H1 (cell line): Measurements from ENCODE around the gene G6PC3.

Source experiments
- EP300 ChIP-seq, 2 experiments: IDR thresholded peaks; 1 replicate in 1 of 2; 2 replicates in 1 of 2; pipeline ENCODE4 v1.6.1; 2011 to 2012; ENCODE audit warnings: low read depth in 2 of 2, low read length in 2 of 2, mild to moderate bottlenecking in 2 of 2, borderline replicate concordance in 1 of 2, inconsistent platforms in 1 of 2, moderate library complexity in 1 of 2
- EZH2 ChIP-seq: fragments of 200-600 bp; sonication (generic); IDR thresholded peaks from 2 replicates; pipeline ENCODE4 v1.7.1; 2012; ENCODE audit warnings: low read depth, mild to moderate bottlenecking, moderate library complexity, low read length, inconsistent platforms; ENCODE audit not compliant: severe bottlenecking
- MAFK ChIP-seq: IDR thresholded peaks from 2 replicates; pipeline ENCODE4 v1.6.1; 2012; ENCODE audit warnings: low read depth, mild to moderate bottlenecking, improper control_type of control experiment, low read length
- PHF8 ChIP-seq: fragments of 200-600 bp; sonication (generic); conservative IDR thresholded peaks from 2 replicates; pipeline ENCODE4 v1.7.1; 2012; ENCODE audit warnings: low read depth, mild to moderate bottlenecking, inconsistent platforms, low read length, moderate library complexity
- POLR2A ChIP-seq, 2 experiments: IDR thresholded peaks; 1 replicate in 1 of 2; 2 replicates in 1 of 2; pipeline ENCODE4 v1.6.1; 2011; ENCODE audit warnings: low read depth in 2 of 2, low read length in 2 of 2, mild to moderate bottlenecking in 2 of 2; ENCODE audit errors: control extremely low read depth in 1 of 2
- POLR2AphosphoS5 ChIP-seq: IDR thresholded peaks from 2 replicates; pipeline ENCODE4 v1.6.1; 2011; ENCODE audit warnings: low read depth, low read length
- SP2 ChIP-seq: IDR thresholded peaks from 2 replicates; pipeline ENCODE4 v1.6.1; 2012; ENCODE audit warnings: mild to moderate bottlenecking, low read length, inconsistent platforms
- TAF1 ChIP-seq: IDR thresholded peaks from 2 replicates; pipeline ENCODE4 v1.6.1; 2011; ENCODE audit warnings: mild to moderate bottlenecking, low read depth, low read length
- TF ChIP-seq, protein P1 (sequence below), 3 experiments: IDR thresholded peaks; 1 replicate in 2 of 3; 2 replicates in 1 of 3; pipeline versions ENCODE4 v1.5.1 to v1.6.1; 2011; ENCODE audit warnings: low read length in 3 of 3, mild to moderate bottlenecking in 3 of 3, inconsistent platforms in 2 of 3, low read depth in 1 of 3, moderate library complexity in 1 of 3; ENCODE audit not compliant: insufficient read depth in 1 of 3; ENCODE audit errors: control extremely low read depth in 1 of 3
- TF ChIP-seq, protein P2 (sequence below): IDR thresholded peaks from 2 replicates; pipeline ENCODE4 v1.6.1; 2012; ENCODE audit warnings: inconsistent platforms

DNA sequence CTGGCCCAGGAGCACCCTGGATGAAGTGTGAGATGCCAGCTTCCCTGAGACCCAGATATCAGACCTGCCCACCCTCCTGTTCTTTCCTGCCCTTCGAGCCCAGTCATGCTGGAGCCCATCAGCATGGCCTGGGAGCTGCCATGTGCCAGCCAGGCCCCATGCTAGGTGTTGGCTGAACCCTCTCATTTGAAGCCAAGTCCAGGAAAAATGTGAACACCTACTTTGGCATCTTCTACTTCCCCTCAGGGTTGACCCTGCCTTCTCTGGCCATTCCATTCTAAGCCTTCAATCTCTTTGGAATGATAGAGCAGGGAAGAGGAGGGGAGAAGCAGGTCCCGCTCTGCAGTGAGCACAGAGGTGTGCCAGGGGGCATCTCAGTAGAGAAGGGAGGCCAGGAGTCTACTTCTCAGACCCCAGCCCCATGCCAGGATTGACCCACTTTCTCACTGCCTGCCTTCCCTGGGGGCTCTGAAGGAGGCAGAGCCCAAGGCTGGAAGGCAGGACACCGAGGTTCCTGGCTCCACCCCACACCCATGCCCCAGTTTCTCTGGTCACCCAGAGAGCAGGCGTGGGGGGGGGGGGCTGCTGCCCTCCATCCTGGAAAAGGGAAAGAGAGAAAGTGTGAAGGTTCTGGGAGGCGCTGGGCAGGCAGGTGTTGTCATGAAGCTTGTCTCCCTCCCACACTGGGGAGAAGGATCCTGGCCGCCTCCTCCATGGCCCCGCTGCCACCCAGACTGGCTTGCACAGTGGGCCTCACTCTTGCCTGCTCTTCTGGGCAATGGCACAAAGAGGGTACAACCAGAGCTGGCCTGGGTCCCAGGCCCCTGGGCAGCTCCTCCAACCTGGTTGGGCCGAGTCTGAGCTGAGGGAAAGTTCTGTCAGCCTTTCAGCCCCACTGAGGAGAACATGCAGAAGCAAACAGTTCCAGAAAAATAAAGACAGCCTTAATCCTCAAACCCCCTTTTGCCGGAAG lies 43.6 kb downstream of the G6PC3 start:
- TF ChIP-seq, protein P1, sequence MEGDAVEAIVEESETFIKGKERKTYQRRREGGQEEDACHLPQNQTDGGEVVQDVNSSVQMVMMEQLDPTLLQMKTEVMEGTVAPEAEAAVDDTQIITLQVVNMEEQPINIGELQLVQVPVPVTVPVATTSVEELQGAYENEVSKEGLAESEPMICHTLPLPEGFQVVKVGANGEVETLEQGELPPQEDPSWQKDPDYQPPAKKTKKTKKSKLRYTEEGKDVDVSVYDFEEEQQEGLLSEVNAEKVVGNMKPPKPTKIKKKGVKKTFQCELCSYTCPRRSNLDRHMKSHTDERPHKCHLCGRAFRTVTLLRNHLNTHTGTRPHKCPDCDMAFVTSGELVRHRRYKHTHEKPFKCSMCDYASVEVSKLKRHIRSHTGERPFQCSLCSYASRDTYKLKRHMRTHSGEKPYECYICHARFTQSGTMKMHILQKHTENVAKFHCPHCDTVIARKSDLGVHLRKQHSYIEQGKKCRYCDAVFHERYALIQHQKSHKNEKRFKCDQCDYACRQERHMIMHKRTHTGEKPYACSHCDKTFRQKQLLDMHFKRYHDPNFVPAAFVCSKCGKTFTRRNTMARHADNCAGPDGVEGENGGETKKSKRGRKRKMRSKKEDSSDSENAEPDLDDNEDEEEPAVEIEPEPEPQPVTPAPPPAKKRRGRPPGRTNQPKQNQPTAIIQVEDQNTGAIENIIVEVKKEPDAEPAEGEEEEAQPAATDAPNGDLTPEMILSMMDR (IDR thresholded peaks at IDR 0.05; ENCODE audit: control extremely low read depth in 1 of 3, insufficient read depth in 1 of 3, low read depth in 1 of 3, low read length in 3 of 3): no peak
- TF ChIP-seq TAF1: no peak
- no peak for TF ChIP-seq PHF8
- TF ChIP-seq POLR2A (IDR thresholded peaks at IDR 0.05; ENCODE audit: control extremely low read depth in 1 of 2, low read depth in 2 of 2, low read length in 2 of 2): no peak
- TF ChIP-seq EZH2: no peak
- no peak for TF ChIP-seq MAFK
- TF ChIP-seq, protein P2, sequence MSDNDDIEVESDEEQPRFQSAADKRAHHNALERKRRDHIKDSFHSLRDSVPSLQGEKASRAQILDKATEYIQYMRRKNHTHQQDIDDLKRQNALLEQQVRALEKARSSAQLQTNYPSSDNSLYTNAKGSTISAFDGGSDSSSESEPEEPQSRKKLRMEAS: no peak
- TF ChIP-seq POLR2AphosphoS5: no peak
- TF ChIP-seq EP300 (IDR thresholded peaks at IDR 0.05; ENCODE audit: borderline replicate concordance in 1 of 2, low read depth in 2 of 2, low read length in 2 of 2): no peak
- TF ChIP-seq SP2: no peak
